HepG2 (cell line): Measurements from ENCODE around the gene KRTAP2-3. TPM values are rescaled to one million over a fixed set of nuclear protein-coding genes. Genes with fewer than 3 reads are reported as not detected.

Experiments used
- ATAC-seq: fragments of 200-7000 bp; cut with Tn5 transposase; 3 replicates; pipeline ENCODE4 v1.9.1; 2020; ENCODE audit warnings: mild to moderate bottlenecking, moderate library complexity
- BruUV-seq: library from RNA; stranded (reverse); fragments of 400-500 nt; replicated peaks from 2 replicates; lab custom pipeline; 2021; lab: Mats Ljungman, UMichigan
- CTCF ChIA-PET: fragments of 300-600 bp; formaldehyde crosslinking; extraction: SDS; loops from one replicate; lab custom pipeline; 2021; ENCODE audit warnings: low total read pairs, inconsistent platforms, low intra/inter-chr PET ratio; lab: Yijun Ruan, JAX
- POLR2A ChIA-PET: fragments of 350-600 bp; sonication (Branson Sonifier 250); formaldehyde crosslinking; loops from one replicate; lab custom pipeline; 2020; ENCODE audit warnings: antibody characterized with exemption, inconsistent platforms; lab: Yijun Ruan, JAX
- DNase-seq: peaks from one replicate; pipeline ENCODE4 v3.0.0-alpha.2; 2015; ENCODE audit warnings: low spot score
- FAIRE-seq: peaks from 3 replicates; lab custom pipeline; 2011; peaks lifted over from hg19 to GRCh38; lab: Jason Lieb, UNC
- H2AFZ ChIP-seq: one replicate; pipeline ENCODE4 v1.6.1; 2011; ENCODE audit warnings: low read length, inconsistent platforms
- H3K27ac ChIP-seq: fragments of 300-600 bp; 3 replicates; pipeline ENCODE4 v1.8.0; 2011; ENCODE audit warnings: mixed run types, mild to moderate bottlenecking, mixed read lengths, low read length, inconsistent platforms; ENCODE audit not compliant: insufficient read depth; ENCODE audit errors: extremely low read length
- H3K27me3 ChIP-seq, 2 experiments: fragments of 200-600 bp in 1 of 2; 2 replicates in 1 of 2; 3 replicates in 1 of 2; pipeline versions ENCODE4 v1.6.0 to v1.8.0; 2011; ENCODE audit warnings: low read length in 2 of 2, mild to moderate bottlenecking in 2 of 2, moderate library complexity in 2 of 2, inconsistent platforms in 1 of 2; ENCODE audit not compliant: insufficient read depth in 2 of 2, control insufficient read depth in 1 of 2
- H3K36me3 ChIP-seq, 2 experiments: fragments of 200-600 bp in 1 of 2; replicated peaks in 1 of 2; 2 replicates in 1 of 2; 3 replicates in 1 of 2; pipeline versions ENCODE4 v1.5.1 to v1.8.0; 2011; ENCODE audit warnings: low read length in 2 of 2, inconsistent platforms in 1 of 2; ENCODE audit not compliant: insufficient read depth in 2 of 2, control insufficient read depth in 1 of 2
- H3K4me1 ChIP-seq: 2 replicates; pipeline ENCODE4 v1.5.1; 2012; ENCODE audit warnings: low read length, inconsistent platforms; ENCODE audit not compliant: insufficient read depth
- H3K4me2 ChIP-seq: 2 replicates; pipeline ENCODE4 v1.6.0; 2011; ENCODE audit warnings: low read depth, low read length, inconsistent platforms
- H3K4me3 ChIP-seq, 3 experiments: fragments of 200-600 bp in 1 of 3; sonication (generic), shearing (Covaris generic) in 1 of 3; replicated peaks in 1 of 3; 2 replicates each; pipeline ENCODE4 v1.5.1; 2011 to 2016; ENCODE audit warnings: low read length in 3 of 3, inconsistent platforms in 2 of 3, low read depth in 2 of 3, mild to moderate bottlenecking in 2 of 3, control low read depth in 1 of 3, mixed read lengths in 1 of 3; ENCODE audit not compliant: insufficient read depth in 1 of 3
- H3K79me2 ChIP-seq: one replicate; pipeline ENCODE4 v1.6.1; 2011; ENCODE audit warnings: low read length, inconsistent platforms; ENCODE audit not compliant: insufficient read depth
- H3K9ac ChIP-seq: 2 replicates; pipeline ENCODE4 v1.6.0; 2011; ENCODE audit warnings: mild to moderate bottlenecking, low read depth, low read length, inconsistent platforms; ENCODE audit not compliant: insufficient read depth
- H3K9me3 ChIP-seq: 2 replicates; pipeline ENCODE4 v1.5.1; 2012; ENCODE audit warnings: mild to moderate bottlenecking, low read length
- H4K20me1 ChIP-seq: 2 replicates; pipeline ENCODE4 v1.6.0; 2011; ENCODE audit warnings: inconsistent platforms, mild to moderate bottlenecking, low read length, moderate library complexity; ENCODE audit not compliant: insufficient read depth
- CENPT ChIP-seq: sonication (generic); formaldehyde crosslinking; IDR thresholded peaks from 2 replicates; pipeline ENCODE4 v1.8.0; 2022; ENCODE audit warnings: low read depth, mild to moderate bottlenecking, moderate library complexity, missing genetic modification reagents
- LCORL ChIP-seq, 2 experiments: fragments of 450-650 bp in 1 of 2; sonication (generic) in 1 of 2; formaldehyde crosslinking in 1 of 2; IDR thresholded peaks; 2 replicates each; pipeline versions ENCODE4 v1.5.0 to v1.6.1; 2017 to 2020; ENCODE audit warnings: antibody characterized with exemption in 1 of 2, missing genetic modification reagents in 1 of 2
- NFIC ChIP-seq: IDR thresholded peaks from 2 replicates; pipeline ENCODE4 v1.6.1; 2012; ENCODE audit warnings: mild to moderate bottlenecking, low read length, inconsistent platforms
- SAP130 ChIP-seq: IDR thresholded peaks from 2 replicates; pipeline ENCODE4 v1.6.1; 2016; ENCODE audit warnings: low read depth
- ZNF761 ChIP-seq: sonication (generic); formaldehyde crosslinking; conservative IDR thresholded peaks from 2 replicates; pipeline ENCODE4 v1.4.0; 2020; ENCODE audit warnings: mild to moderate bottlenecking, missing genetic modification reagents
- WGBS: methylation state at CpG from one replicate; pipeline ENCODE4 v1.1.6; 2017; ENCODE audit warnings: low lambda C conversion rate; 5-methylcytosine and 5-hydroxymethylcytosine counted together
- in situ Hi-C: cut with HindIII; loops from 2 replicates; pipeline ENCODE4 v1.10.0; 2017; ENCODE audit warnings: low pct_unique_long_range_greater_than_20kb; ENCODE audit not compliant: extremely low pct_ligation_motif_present
- intact Hi-C: fragments of 100-400 bp; cut with micrococcal nuclease; formaldehyde crosslinking; loops from one replicate; pipeline ENCODE4 v1.10.0; 2022; ENCODE audit not compliant: unreplicated experiment
- polyA plus RNA-seq, 8 experiments: library from polyadenylated mRNA; depleted of rRNA in 3 of 8; stranded (reverse) in 7 of 8; unstranded in 1 of 8; fragments of >200 nt; fragmentation: Illumina TruSeq in 4 of 8; extraction: Trizol in 4 of 8; gene quantifications; 2 replicates each; pipeline versions ENCODE4 v1.2.1 to v1.2.3, GENCODE V29; 2011 to 2016; ENCODE audit warnings: low read depth in 4 of 8, missing spikeins in 1 of 8, mixed read lengths in 1 of 8; ENCODE audit not compliant: insufficient read depth in 1 of 8
- total RNA-seq, 5 experiments: library from RNA; depleted of rRNA; stranded (reverse); fragments of >200 nt; fragmentation: Illumina TruSeq; extraction: Trizol; gene quantifications; 2 replicates each; pipeline ENCODE4 v1.2.3, GENCODE V29; 2016; ENCODE audit warnings: low read depth in 1 of 5
- TF ChIP-seq, protein P1 (sequence below): sonication (generic); formaldehyde crosslinking; IDR thresholded peaks from 2 replicates; pipeline ENCODE4 v1.5.0; 2020; ENCODE audit warnings: missing genetic modification reagents

KRTAP2-3 gene
- total and polyA plus RNA-seq, 2 of the 13 experiments (the other 11 are each of a cell fraction or from before 2014, with no cell fraction given): 0.25 TPM; not detected in 1

GRCh38 chr17:41061964-41062363, 2.0 kb upstream of the KRTAP2-3 start:
- no peak overlapping the region for H2AFZ ChIP-seq
- H3K9me3 ChIP-seq: no peaks in the 10 kb centered on the region
- H3K36me3 ChIP-seq: no peaks in the 10 kb centered on the region
- POLR2A ChIA-PET: no interaction called here
- FAIRE-seq (no peak), DNase-seq (peak; percentile 62), ATAC-seq (no peak)
- BruUV-seq: no TSS peak
- peaks cover 55% of the 10 kb centered on the region for H3K4me1 ChIP-seq
- no peaks in the 10 kb centered on the region for H3K79me2 ChIP-seq
- H3K9ac ChIP-seq: no peak overlapping the region
- no peak for TF ChIP-seq CENPT (CRISPR knock-in tag)
- peak; percentile 26; the same call in 1 of the 2 replicates for TF ChIP-seq SAP130 (CRISPR knock-in tag)
- no peak for TF ChIP-seq LCORL (IDR thresholded peaks at IDR 0.05)
- no peak for TF ChIP-seq LCORL (CRISPR knock-in tag; IDR thresholded peaks at IDR 0.05)
- TF ChIP-seq ZNF761 (CRISPR knock-in tag): no peak
- no peak for TF ChIP-seq NFIC
- TF ChIP-seq, protein P1, sequence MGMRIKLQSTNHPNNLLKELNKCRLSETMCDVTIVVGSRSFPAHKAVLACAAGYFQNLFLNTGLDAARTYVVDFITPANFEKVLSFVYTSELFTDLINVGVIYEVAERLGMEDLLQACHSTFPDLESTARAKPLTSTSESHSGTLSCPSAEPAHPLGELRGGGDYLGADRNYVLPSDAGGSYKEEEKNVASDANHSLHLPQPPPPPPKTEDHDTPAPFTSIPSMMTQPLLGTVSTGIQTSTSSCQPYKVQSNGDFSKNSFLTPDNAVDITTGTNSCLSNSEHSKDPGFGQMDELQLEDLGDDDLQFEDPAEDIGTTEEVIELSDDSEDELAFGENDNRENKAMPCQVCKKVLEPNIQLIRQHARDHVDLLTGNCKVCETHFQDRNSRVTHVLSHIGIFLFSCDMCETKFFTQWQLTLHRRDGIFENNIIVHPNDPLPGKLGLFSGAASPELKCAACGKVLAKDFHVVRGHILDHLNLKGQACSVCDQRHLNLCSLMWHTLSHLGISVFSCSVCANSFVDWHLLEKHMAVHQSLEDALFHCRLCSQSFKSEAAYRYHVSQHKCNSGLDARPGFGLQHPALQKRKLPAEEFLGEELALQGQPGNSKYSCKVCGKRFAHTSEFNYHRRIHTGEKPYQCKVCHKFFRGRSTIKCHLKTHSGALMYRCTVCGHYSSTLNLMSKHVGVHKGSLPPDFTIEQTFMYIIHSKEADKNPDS (CRISPR knock-in tag): no peak
- no peaks in the 10 kb centered on the region for H4K20me1 ChIP-seq
- WGBS: 92% methylated on average over 1 of the region's 1 CpG
- no peak overlapping the region for H3K4me2 ChIP-seq
- in situ Hi-C loops (no loop called here), intact Hi-C loops (no loop called here)
- no peak overlapping the region for H3K27ac ChIP-seq
- no peak overlapping the region for H3K4me3 ChIP-seq
- H3K27me3 ChIP-seq: no peaks in the 10 kb centered on the region
- CTCF ChIA-PET: no interaction called here
